Embryonic facial prominence (tissue), 1 donor: Measurements from ENCODE around the gene LCN10.

ENCODE experiments used
- DNase-seq: peaks from one replicate; pipeline ENCODE4 v3.0.0-alpha.2; 2016; ENCODE audit errors: extremely low spot score

Gene LCN10

DNA sequence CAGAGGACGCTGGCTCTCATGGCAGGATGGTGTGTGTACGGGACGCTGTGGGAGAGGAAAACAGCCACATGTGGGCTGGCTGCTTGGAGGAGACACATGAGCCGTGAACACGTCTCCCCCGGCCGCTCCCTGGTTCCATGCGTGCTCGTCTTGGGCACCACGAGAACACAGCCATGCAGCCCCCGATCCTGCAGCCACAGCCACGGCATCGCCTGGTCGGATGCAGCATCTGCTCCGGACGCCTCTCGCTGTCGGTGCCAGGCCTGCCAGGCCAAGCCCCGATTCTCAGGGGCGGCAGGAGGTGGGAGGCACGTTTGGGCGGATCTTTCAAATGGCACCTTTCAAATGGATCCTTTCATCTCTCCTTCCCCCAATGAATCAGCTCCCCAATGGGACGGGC, 3.2 kb downstream of the LCN10 start:
- no peak for DNase-seq

DNA sequence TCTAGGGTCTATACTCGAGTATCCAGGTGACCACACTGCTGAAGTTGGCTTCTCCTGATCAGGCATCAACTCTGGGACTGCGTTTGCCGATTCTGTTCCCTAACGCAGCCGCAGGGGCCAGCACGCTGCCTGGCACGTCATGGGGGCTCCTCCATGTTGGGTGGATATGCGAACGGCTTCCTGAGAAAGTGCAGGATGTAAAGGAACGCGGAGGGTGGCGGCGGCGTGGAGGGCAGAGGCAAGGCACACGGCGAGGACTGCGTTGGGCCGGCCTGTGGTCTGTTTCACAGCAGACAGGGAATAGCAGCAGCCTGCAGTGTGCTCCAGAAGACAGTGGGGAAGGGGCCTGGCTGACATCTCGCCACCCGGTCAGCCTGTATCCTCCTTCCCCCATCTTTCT, 3.8 kb downstream of the LCN10 start:
- DNase-seq, result no peak

DNA sequence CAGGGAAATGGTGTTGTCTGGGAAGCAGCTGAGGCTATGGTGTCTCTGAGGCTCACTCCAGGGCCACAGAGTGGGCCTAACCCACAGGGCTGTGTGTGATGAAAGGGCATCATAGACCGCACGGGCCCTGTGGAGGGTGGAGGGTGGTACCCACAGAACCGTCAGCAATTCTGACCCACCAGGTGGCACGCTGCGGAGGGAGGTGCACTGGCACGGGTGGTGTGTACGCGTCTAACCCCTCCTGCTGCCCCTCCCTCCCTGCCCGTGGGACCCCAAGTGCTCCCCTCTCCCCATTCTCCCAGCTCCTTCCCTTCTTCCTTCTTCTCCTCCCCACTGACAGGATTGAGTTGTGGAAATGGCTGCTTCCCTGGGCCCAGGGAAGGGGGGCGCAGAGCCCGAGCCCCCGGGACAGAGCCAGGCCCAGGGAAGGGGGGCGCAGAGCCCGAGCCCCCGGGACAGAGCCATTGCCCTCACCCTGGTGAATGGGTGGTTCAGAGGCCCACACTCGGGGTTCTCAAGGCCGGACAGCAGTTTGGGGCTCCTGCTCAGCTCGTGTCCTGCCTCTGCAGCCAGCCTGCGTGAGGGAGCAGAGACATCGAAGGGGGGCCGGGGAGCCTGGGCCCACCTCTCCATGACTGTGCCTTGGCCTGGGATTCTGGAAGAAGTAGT, 6.8 kb downstream of the LCN10 start:
- no peak for DNase-seq

DNA sequence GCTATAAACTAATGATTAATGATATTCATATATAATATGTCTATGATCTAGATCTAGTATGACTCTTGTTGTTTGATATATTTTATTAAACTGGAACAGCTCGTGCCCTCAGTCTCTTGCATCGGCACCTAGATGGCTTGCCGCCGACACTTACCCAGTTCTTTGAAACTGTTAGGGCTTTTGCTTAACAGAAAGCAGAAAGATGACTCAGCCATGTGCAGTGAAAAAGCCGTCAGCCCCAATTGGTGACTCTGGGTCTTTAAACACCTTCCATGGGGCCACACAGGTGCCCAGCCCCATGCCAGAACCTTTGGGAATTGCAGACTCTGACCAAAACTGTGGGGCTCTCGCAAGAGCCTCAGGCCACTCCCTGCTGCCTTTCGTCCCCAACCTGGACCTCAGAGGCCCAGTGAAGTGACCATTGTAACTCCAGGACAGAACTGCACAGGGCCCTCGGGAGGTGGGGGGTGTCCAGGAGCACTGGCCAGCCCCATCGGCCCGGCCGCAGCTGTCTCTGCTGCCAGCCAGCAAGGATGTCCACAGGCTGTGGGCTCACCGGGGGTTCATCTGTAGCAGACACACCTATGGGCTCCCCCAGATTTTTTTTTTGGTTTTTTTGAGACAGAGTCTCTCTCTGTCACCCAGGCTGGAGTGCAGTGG, 7.8 kb downstream of the LCN10 start:
- DNase-seq, result no peak

DNA sequence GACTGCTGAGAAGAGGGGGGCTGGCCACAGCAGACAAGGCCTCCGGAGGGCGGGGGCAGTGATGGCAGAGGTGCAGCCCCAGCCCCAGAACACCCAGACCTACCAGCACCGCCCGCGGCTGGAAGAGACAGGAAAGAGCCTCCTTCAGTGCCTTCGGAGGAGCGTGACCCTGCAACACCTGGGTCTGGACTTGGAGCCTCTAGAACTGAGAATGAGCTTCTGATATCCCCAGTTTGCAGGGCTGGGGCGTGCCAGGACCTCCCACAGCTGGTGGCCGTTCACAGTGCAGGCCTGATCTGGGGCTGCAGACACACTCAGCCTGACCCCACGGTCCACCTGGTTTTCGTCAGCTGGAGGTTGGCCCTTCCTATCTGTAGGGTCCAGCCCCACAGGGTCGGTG, 9.1 kb downstream of the LCN10 start:
- no peak for DNase-seq

DNA sequence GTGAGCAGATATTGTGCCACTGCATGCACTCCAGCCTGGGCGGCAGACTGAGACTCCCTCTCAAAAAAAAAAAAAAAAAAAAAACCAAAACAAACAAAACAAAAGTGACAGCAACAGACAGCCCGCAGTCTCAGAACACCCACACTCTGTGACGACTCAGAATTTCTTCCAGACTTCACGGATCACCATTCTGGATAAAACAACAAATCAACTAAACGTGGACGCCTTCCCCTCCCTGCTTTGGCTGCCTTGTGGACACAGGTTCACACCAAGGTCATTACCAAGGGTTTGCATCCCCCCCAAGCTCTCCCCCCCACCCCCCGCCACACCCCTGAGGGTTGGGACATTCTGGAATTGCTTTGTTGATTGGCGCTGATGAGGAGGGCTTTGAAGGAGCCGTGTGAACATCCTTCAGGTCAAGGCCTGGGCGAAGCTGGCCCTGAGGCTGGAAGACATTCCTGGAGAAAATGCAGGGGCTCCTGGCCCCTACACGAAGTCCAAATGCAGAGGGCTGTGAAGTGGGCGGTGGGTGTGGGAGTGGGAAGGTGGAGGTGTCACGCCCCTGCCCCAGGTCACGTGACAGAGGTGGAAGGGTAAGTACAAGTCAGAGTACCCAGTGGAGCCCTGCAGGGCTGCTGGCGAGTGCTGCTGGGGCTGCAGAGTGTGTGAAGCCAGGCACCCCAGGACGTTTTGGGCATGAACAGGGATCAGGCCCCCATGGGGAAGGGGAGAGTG, 10.1 kb downstream of the LCN10 start:
- DNase-seq, result no peak

DNA sequence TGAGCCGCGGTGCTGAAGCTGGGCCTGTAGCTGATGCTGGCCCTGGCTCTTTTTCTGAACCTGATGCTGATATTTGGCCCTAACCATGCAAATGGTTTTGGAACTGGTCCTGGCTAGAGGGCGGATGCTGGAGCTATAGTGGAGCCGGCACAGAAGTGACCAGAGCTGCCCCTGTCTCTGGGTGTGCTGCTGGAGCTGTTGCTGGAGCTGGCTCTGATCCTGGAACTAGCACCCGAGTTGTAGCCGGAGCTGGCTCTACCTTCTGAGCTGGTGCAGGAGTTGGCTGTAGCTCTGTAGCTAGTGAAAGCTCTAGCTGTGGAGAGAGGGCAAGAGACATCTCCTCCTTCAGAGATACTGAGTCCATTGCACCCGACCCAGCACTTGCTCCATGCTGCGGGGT, 12.8 kb downstream of the LCN10 start:
- DNase-seq, result no peak

DNA sequence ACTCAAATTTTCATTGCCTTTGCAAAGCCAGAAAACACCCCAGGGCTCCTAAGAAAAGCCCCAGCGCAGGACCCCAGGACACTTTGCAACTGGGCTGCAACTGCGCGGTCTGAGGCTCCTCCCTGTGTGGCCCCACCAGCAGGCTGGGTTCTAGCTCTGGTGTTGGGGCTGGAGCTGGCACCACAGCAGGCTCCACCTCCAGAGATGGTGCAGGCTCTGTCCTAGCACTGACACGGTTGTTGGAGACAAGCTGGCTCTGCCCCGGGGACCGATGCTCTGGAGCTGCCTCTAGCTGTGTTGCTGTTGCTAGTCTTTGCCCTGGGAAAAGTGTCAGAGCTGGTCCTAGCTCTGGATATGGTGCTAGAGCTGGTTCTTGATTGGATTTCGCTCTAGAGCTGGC, 13.6 kb downstream of the LCN10 start:
- no peak for DNase-seq

DNA sequence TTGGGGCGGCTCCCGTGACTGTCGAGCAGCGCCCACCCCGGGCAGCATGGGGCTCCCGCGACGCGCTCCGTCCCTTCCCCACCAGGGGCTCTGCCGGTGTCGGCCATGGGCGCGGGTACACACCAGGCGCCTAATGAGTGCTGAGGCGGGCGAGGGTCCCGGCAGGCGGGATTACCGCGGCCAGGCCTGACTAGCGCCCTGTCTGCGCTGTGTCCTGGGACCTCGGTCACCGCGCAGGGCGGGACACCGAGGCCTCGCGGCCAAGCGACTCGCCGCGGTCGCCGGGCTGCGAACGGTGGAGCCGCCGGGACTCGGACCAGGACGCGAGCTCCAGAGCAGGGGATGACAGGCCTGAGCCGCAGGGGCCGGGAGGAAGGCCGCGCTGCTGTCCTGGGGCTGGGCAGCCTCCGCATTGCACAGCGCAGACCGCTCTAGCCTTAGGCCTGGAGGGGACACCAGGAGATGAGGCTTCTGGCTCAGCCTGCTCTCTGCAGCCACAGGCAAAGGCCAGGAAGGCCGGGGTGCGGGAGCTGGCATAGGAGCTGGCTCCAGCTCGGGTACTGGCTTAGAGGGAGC, 14.1 kb downstream of the LCN10 start:
- DNase-seq, result no peak

DNA sequence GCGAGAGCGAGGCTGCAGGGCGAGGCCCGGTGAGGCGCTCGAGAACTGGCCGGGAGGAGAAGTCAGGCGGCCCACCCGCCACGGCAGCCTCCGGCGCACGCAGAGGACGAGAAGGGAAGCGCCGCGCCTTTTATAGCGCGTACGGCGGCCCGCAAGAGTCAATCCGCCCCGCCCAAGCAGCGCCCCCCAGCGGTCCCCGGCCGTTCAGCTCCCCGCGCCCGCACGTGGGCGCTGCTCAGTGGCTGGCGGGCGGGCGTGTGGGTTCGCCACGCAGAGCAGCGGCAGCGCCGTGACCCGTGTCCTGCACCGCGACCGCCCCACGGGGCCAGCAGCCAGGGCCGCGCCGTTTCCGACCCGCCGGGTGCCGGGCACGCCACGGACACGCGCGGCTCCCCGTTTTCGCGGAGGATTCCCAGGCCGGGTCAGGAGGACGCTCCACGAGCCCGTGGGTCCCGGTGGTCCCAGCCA, 14.6 kb downstream of the LCN10 start:
- peak; percentile 78 for DNase-seq

DNA sequence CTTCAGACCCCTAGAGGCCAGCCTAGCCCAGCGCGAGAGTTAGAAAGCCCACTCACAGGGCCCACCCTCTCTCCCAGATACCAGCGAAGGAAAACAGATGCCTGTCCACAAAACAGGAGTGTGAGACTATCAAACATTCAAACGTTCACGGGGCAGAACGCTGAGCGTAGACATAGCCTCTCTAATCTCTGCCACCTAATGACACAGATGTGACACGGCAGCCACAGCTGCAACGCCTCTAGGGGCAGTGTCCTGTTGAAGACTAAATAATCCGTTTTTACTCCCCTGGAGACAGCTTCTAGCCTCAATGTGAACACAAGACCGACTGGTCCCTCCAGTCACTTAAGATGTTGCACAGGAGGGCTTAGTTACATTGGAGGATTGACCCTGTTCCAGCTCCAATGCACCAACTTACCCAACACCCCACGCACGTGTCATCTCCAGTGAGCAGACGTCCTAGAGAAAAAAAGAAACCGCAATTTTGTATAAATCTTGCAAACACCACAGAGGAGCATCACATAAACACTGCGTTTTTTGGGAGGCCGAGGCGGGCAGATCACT, 16.0 kb downstream of the LCN10 start:
- DNase-seq, result no peak

DNA sequence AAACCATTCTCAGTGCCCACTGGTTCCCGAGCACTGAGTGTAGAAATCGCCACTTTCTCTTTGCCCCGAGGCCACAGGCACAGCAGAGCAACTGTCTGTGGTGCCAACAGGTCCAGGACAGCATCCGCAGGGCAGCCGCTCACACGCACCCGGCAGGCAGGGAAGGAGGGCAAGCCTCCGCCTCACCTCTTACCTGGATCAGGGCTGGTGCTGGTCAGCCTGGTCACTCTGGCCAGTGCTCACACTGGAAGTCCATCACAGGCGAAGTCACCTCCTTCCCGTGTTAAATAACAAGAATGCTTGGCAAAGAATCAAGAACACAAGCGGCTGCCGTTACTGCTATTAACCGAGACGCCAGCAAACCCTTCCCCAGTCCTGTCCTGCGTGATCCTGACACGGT, 16.6 kb downstream of the LCN10 start:
- DNase-seq, result no peak

DNA sequence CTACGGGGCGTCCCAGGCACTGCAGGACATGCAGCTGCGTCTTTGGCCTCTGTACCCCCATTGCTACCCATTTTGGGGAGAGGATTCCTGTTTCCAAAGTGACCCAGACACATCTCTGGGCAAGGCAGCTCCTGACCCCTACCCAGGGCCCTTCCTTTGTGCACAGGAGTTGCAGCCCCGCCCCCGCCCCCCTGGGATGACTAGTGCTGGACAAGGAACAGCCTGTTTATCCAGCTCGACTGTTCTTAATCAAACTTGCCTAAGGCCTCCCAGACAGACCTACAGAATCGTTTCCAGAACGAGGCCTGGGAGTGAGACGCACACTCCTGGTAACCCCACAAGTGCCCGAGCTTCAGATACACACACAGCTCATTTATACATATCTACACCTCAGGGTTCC, 17.1 kb downstream of the LCN10 start:
- no peak for DNase-seq

DNA sequence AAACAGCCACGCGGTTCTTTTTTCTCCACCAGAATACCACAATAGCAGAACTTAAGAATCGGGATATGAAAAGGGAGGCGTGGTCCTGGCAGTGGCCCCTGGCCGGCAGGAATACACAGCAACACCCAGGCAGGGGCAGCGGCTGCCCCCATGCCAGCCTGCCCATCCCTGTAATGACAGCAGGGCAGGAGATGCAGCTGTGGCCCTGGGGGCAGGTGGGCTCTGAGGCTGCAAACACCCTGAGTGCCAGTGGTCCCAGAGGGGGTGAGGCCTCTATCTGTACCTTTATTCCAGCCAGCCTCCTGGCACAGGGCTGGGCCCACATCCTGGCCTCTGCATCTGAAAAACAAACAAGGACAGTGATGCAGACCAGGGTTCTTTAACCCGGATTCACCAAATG, 18.0 kb downstream of the LCN10 start:
- DNase-seq, result no peak

DNA sequence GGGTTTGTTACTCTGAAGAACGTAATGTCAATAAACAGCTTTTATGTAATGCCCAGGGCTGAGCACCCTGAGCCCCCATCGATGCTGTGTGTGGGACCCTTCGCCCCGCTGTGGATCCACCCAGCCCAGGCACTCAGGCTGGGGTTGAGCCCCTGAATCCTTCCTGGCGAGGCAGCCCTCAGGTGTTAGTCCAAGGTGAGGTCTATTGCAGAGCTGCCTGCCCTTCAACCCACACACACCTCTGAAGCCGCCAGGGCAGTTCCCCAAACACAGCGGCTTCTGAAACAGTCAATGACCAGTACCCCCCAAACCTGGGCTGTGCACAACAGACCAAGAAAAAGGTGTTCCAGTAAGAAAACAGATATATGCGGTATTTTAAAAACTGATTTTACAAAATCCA, 18.8 kb downstream of the LCN10 start:
- no peak for DNase-seq

DNA sequence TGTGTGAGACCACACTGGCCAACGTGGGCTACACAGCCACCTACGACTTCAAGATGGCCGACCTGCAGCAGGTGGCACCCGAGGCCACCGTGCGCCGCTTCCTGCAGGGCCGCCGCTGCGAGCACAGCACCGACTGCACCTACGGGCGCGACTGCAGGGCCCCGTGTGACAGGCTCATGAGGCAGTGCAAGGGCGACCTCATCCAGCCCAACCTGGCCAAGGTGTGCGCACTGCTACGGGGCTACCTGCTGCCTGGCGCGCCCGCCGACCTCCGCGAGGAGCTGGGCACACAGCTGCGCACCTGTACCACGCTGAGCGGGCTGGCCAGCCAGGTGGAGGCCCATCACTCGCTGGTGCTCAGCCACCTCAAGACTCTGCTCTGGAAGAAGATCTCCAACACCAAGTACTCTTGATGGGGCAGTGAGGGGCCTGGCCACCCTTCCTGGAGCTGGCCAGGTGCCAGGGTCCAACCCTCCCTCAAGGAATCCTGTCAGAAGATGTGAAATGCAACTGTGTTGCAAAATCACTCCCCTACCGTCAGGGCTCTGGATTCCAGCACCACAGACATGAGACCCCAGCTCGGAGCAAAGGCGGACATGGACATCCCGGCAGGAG, 19.3 kb downstream of the LCN10 start:
- DNase-seq, result no peak

DNA sequence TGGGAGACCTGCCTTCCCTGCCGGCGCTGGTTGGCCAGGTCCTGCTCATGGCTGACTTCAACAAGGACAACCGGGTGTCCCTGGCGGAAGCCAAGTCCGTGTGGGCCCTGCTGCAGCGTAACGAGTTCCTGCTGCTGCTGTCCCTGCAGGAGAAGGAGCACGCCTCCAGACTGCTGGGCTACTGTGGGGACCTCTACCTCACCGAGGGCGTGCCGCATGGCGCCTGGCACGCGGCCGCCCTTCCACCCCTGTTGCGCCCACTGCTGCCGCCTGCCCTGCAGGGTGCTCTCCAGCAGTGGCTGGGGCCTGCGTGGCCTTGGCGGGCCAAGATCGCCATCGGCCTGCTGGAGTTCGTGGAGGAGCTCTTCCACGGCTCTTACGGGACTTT, 19.8 kb downstream of the LCN10 start:
- no peak for DNase-seq

DNA sequence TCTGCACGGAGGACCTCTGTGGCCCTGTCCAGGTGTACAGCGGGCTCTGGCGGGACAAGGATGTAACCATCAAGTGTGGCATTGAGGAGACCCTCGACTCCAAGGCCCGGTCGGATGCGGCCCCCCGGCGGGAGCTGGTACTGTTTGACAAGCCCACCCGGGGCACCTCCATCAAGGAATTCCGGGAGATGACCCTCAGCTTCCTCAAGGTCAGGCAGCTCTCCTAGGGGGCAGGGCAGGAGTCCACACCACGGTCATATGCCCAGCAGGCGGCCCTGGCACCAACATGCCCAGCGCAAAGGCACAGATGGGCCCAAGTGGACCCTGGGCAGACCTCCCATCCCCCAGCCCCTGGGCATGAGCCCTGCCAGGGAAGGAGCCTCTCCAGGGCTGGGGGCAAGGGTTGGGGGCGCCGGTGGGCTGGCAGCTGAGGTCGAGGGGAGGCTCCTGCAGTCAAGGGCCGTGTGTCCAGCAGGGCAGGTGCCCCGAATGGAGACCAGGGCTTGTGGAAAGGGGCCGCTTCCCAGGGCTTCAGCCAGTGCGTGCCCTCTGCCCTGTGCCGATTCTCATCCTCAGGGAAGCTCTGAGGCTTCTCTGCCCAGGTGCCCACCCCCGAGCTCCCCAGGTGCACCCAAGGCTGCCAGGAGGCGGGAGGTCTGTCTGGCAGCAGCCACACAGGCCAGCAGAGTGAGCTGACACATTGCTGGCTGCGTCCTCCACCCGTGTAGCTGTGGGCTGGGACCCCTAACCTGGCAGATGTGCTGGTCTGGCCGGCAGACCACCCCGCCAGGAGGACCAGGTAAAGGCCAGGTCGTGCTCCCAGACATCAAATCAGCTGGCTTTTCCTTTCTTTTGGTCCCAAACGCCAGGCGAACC, 20.4 kb downstream of the LCN10 start:
- DNase-seq, result no peak

DNA sequence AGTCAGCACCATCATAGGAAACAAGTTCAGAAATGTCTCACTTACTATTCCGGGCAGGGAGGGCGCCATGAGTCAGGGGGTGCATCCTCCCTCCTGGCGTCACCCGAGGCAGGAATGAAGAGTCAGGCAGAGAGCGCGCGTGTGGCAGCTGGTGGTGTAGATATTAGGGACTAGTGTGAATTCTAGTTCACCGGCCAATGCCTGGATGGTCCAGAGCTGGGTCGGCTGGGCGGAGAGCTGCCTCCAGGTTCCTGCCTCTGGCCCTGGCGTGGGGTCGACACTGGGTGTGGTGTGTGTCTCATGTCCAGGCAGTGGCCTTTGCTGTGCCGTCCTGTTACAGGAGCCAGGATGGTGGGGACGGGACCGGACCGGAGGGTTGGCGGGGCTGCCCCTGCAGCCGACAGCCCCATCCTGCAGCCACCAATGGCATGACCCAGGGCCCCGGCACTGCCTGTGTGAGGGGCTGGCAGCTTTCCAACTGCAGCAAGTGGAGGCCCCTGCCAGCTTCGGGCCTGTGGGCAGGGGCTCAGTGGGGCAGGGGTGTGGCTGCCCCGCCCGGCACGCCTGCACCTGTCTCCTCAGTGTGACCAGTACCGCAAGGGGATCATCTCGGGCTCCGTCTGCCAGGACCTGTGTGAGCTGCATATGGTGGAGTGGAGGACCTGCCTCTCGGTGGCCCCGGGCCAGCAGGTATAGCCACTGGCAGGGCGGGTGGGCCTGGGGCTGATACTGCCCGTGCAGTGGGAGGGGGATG, 21.2 kb downstream of the LCN10 start:
- DNase-seq, result no peak

DNA sequence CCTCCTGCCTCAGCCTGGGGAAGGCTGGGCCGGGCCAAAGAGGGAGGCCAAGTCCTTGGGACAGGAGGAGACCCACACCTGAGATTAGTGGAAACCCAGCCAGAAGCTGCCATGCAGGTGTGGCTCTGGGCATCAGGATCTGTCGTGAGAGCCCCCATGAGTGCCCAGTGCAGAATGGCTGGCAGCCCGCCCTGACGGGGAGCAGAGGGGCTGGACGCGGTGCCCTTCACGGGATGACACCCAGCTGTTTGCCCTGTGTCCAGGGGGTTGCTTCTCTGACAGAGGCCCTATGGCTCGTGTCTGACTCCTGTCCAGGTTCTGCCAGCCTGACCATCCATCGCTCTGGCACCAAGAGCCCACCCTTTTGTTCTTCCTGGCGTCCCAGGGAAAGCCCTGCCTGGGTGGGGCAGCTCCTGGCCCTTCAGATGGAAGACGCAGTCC, 21.8 kb downstream of the LCN10 start:
- no peak for DNase-seq
